ENCODE data around the gene CREG1. TPM values are rescaled to one million over a fixed set of nuclear protein-coding genes. Genes with fewer than 3 reads are reported as not detected.

The CREG1 gene
- total RNA-seq, 2 experiments from 2014 or later = 13.5 to 14.6 TPM

DNA sequence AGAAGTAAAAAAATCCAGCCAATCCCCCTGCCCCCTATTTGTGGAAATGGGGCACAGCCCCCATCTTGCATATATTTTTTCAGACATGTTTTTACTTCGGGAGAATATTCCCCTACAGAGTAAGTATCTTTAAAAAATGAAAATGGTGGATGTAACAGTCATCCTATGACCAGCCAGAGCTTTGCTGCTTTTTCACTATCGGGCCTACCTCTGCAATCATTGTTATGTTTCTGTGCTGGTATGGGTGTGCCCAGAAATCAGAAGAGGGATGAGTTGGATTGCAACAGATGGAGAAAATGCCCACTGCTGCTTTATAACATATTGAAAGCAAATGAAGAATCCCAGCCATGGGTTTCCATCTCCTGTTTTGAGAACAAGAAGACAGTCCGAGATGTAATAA lies 38.1 kb downstream of the CREG1 start:
- CTCF ChIA-PET = interaction anchor here (0.9 to 6.7 kb wide), 8 partner anchors 8 to 74 kb away, joined by 3 to 70 read pairs (median 13); no protein-coding TSS in a partner anchor
- H3K27me3 Mint-ChIP-seq = no peaks in the 10 kb centered on the region
- intact Hi-C loops (cut with micrococcal nuclease) = loop anchor here (5.0 kb wide), 2 partner anchors 33 to 248 kb away; no protein-coding TSS in a partner anchor
- H3K4me3 Mint-ChIP-seq = peak overlapping the region; percentile 88
- peaks cover 53% of the 10 kb centered on the region for H3K4me1 Mint-ChIP-seq (ENCODE audit: low read depth)
- no peaks in the 10 kb centered on the region for H3K9me3 Mint-ChIP-seq
- POLR2A ChIA-PET = interaction anchor here (0.7 to 5.8 kb wide), 12 partner anchors 10 to 71 kb away, joined by 3 to 115 read pairs (median 5); partner anchors contain the start of gene CREG1
- DNase-seq = no peak
- peak overlapping the region; percentile 98 for H3K27ac Mint-ChIP-seq
- peaks cover 47% of the 10 kb centered on the region for H3K36me3 Mint-ChIP-seq

DNA sequence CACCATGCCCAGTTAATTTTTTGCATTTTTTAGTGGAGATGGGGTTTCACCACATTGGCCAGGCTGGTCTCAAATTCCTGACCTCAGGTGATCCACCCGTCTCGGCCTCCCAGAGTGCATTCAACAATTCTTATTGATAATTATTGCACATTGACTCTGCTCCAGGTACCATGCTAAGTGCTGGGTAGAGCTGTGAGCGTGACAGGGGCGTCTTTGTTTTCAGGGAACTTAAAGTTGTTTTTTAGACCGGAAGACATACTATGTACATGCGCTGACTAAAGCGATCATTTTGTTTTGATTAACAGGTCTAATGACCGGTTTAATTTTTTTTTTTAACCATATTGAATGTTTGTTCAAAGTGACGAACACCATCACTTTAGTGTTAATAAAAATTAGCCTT lies 39.3 kb downstream of the CREG1 start:
- H3K36me3 Mint-ChIP-seq = peaks cover 54% of the 10 kb centered on the region
- ChIA-PET POLR2A (interaction anchor here (3.0 to 5.8 kb wide), 4 partner anchors 14 to 67 kb away, joined by 14 to 115 read pairs (median 56); no protein-coding TSS in a partner anchor), CTCF (interaction anchor here (1.1 to 6.7 kb wide), 5 partner anchors 13 to 67 kb away, joined by 3 to 70 read pairs (median 59); no protein-coding TSS in a partner anchor)
- peaks cover 58% of the 10 kb centered on the region for H3K4me1 Mint-ChIP-seq (ENCODE audit: low read depth)
- peak overlapping the region; percentile 86 for H3K27ac Mint-ChIP-seq
- no peaks in the 10 kb centered on the region for H3K9me3 Mint-ChIP-seq
- DNase-seq = no peak
- peak overlapping the region; percentile 88 for H3K4me3 Mint-ChIP-seq
- intact Hi-C loops (cut with micrococcal nuclease) = no loop called here
- H3K27me3 Mint-ChIP-seq = no peaks in the 10 kb centered on the region

- H3K9me3 Mint-ChIP-seq = no peaks in the 10 kb centered on the region
- peak overlapping the region; percentile 76 for H3K27ac Mint-ChIP-seq
- peak overlapping the region; percentile 73 for H3K4me3 Mint-ChIP-seq
- POLR2A ChIA-PET = interaction anchor here (0.7 to 1.0 kb wide), 2 partner anchors 12 to 64 kb away, joined by 3 to 4 read pairs; no protein-coding TSS in a partner anchor
- intact Hi-C loops (cut with micrococcal nuclease) = loop anchor here (1.0 kb wide), 1 partner anchor 20 kb away; no protein-coding TSS in a partner anchor
- CTCF ChIA-PET = interaction anchor here (0.7 to 1.9 kb wide), 3 partner anchors 21 to 68 kb away, joined by 3 to 4 read pairs (median 3); no protein-coding TSS in a partner anchor
- H3K36me3 Mint-ChIP-seq = peaks cover 67% of the 10 kb centered on the region
- H3K4me1 Mint-ChIP-seq (ENCODE audit: low read depth) = peaks cover 73% of the 10 kb centered on the region
- no peaks in the 10 kb centered on the region for H3K27me3 Mint-ChIP-seq
- no peak for DNase-seq
These were observed 41.4 kb downstream of the CREG1 start for GRCh38 chr1:167512046-167512654.

DNA sequence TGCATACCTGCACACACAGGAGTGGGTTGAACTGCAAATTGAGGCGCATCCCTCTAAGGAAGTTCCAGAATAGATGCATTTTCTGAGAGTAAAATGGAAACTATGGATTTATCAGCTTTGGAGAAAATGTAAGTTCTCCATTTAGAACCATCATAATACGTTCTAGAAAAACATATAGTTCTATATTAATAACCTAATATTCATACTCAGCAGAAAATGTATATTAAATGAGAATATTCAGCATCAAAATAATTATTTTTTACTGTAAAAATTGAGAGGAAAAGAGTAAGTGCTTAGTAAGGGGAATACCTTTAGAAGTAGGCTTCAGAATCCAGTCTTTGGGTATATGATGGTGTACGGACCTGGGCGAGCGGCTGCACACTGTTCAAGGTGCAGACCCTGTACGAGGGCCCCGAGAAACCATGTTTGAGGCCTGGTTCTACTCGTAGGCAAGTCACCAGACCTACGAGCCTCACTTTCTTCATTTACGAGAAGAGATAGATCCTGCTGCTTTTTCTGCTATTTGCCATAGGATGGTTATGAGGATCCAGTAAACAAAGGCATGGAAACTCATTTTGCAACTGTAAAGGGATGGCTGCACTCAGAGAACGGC lies 42.1 kb downstream of the CREG1 start:
- H3K27ac Mint-ChIP-seq = no peak overlapping the region
- intact Hi-C loops (cut with micrococcal nuclease) = no loop called here
- peak overlapping the region; percentile 73 for H3K4me3 Mint-ChIP-seq
- CTCF ChIA-PET = interaction anchor here (1.2 to 1.9 kb wide), 3 partner anchors 22 to 64 kb away, joined by 3 to 4 read pairs (median 4); no protein-coding TSS in a partner anchor
- no peaks in the 10 kb centered on the region for H3K9me3 Mint-ChIP-seq
- peaks cover 61% of the 10 kb centered on the region for H3K36me3 Mint-ChIP-seq
- POLR2A ChIA-PET = interaction anchor here (0.7 to 1.0 kb wide), 2 partner anchors 11 to 64 kb away, joined by 3 to 4 read pairs; no protein-coding TSS in a partner anchor
- peaks cover 78% of the 10 kb centered on the region for H3K4me1 Mint-ChIP-seq (ENCODE audit: low read depth)
- DNase-seq = no peak
- H3K27me3 Mint-ChIP-seq = no peaks in the 10 kb centered on the region

- DNase-seq = no peak
- ChIA-PET CTCF (interaction anchor here (1.4 to 1.9 kb wide), 2 partner anchors 22 to 63 kb away, joined by 4 read pairs; no protein-coding TSS in a partner anchor), POLR2A (interaction anchor here (0.7 to 1.4 kb wide), 2 partner anchors 10 to 17 kb away, joined by 3 to 4 read pairs; no protein-coding TSS in a partner anchor)
- intact Hi-C loops (cut with micrococcal nuclease) = loop anchor here (1.0 kb wide), 1 partner anchor 9 kb away; no protein-coding TSS in a partner anchor
- no peaks in the 10 kb centered on the region for H3K9me3 Mint-ChIP-seq
- no peaks in the 10 kb centered on the region for H3K27me3 Mint-ChIP-seq
- peaks cover 56% of the 10 kb centered on the region for H3K36me3 Mint-ChIP-seq
- H3K4me3 Mint-ChIP-seq = peak overlapping the region; percentile 45
- no peak overlapping the region for H3K27ac Mint-ChIP-seq
- H3K4me1 Mint-ChIP-seq (ENCODE audit: low read depth) = peaks cover 77% of the 10 kb centered on the region
These were observed 42.7 kb downstream of the CREG1 start for GRCh38 chr1:167510881-167511280.

DNA sequence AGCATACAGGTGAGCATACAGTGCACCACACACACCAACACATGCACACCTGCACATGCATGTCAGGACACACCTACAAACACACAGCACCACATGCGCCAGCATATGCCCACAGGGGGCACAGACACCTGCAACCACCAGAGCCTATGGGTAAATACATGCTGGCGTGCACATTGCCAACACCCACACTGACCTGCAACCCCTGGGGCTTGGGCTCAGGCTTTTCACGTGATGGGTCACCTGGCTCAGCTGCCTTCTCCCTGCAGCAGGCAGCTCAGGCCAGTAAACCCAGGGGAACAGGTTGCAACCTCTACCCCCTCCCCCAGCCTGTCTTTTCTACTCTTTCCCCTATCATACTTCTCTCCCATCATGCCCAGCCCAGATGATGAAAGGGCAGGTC lies 43.3 kb downstream of the CREG1 start:
- Mint-ChIP-seq H3K9me3 (no peaks in the 10 kb centered on the region), H3K27me3 (no peaks in the 10 kb centered on the region), H3K4me3 (peak overlapping the region; percentile 8), H3K36me3 (peaks cover 50% of the 10 kb centered on the region), H3K27ac (peak overlapping the region; percentile 23), H3K4me1 (ENCODE audit: low read depth) (peaks cover 79% of the 10 kb centered on the region)
- intact Hi-C loops (cut with micrococcal nuclease) = loop anchor here (1.0 kb wide), 1 partner anchor 8 kb away; no protein-coding TSS in a partner anchor
- ChIA-PET POLR2A (interaction anchor here (0.7 to 1.4 kb wide), 2 partner anchors 9 to 16 kb away, joined by 3 to 4 read pairs; no protein-coding TSS in a partner anchor), CTCF (interaction anchor here (0.9 to 1.4 kb wide), 2 partner anchors 24 to 63 kb away, joined by 3 to 4 read pairs; no protein-coding TSS in a partner anchor)
- no peak for DNase-seq

DNA sequence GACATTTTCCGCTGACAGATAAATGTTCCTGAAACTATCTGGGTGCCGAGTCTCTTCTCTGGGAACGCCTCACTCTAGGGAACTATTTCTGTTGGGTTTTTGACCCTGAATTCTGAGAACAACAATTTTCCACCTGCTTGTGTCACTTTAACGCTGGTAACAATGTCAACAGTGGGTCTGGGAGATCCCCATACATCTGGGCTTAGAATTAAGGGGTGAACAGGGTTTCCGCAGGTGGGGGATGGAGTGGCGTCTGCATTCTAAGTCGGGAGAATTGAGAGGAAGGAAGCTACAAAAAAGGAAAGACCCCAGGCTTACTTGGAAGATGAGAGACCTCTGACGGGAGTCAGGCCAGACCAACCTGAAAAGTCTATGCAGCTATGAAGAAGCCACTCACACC lies 44.0 kb downstream of the CREG1 start:
- H3K36me3 Mint-ChIP-seq = peaks cover 46% of the 10 kb centered on the region

DNA sequence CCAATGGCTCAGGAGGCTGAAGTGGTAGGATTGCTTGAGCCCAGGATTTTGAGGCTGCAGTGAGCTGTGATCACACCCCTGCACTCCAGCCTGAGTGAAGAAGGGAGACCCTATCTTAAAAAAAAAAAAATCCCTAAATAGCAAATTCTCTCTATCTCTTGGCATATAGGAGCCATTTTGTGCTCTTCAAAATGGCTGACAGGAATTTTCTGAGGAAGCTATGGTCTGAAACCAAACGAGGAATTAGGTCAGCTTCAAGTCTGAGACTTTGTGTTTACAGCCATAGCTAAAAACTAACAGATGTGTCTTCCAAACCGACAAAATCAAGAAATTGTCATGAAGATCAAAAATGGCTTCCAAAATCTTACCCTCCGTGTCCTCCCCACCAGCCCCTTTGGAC lies 45.8 kb downstream of the CREG1 start:
- intact Hi-C loops (cut with micrococcal nuclease) = no loop called here
- Mint-ChIP-seq H3K36me3 (peaks cover 48% of the 10 kb centered on the region), H3K4me3 (no peak overlapping the region)

More for the DNA sequence above, 44.0 kb downstream of the CREG1 start:
- Mint-ChIP-seq H3K27me3 (no peaks in the 10 kb centered on the region), H3K9me3 (no peaks in the 10 kb centered on the region), H3K4me3 (peak overlapping the region; percentile 8), H3K27ac (peak overlapping the region; percentile 23), H3K4me1 (ENCODE audit: low read depth) (peaks cover 84% of the 10 kb centered on the region)
- ChIA-PET CTCF (interaction anchor here (0.9 kb wide), 1 partner anchor 25 kb away, joined by 3 read pairs; no protein-coding TSS in a partner anchor), POLR2A (interaction anchor here (1.4 kb wide), 1 partner anchor 15 kb away, joined by 3 read pairs; no protein-coding TSS in a partner anchor)
- DNase-seq = no peak
- intact Hi-C loops (cut with micrococcal nuclease) = no loop called here

DNA sequence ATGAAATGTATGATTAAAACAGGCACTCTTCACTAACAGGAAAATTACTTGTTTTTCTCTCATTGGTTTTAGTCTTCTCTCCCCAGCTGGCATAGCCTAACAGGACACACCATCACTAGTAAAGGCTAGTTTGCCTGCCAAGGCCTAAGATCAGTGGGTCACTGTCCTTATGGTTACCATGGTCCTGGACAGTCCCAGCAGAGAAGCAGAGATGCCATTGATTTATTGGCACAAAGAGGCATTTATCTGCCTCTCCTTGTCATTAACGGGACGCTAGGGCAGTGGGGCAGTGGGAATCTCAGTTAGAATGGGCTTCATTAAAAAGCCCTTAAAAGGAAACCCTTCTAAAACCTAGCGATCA lies 49.1 kb downstream of the CREG1 start:
- H3K27me3 Mint-ChIP-seq = no peaks in the 10 kb centered on the region
- intact Hi-C loops (cut with micrococcal nuclease) = loop anchor here (5.0 kb wide), 1 partner anchor 282 kb away; the partner anchor contains the start of gene POU2F1
- H3K4me3 Mint-ChIP-seq = no peak overlapping the region
- H3K36me3 Mint-ChIP-seq = peaks cover 29% of the 10 kb centered on the region
- H3K9me3 Mint-ChIP-seq = no peaks in the 10 kb centered on the region
- H3K27ac Mint-ChIP-seq = peak overlapping the region; percentile 16
- ChIA-PET POLR2A (interaction anchor here (2.5 kb wide), 1 partner anchor 12 kb away, joined by 8 read pairs; no protein-coding TSS in a partner anchor), CTCF (interaction anchor here (2.0 kb wide), 1 partner anchor 29 kb away, joined by 5 read pairs; no protein-coding TSS in a partner anchor)
- no peak for DNase-seq
- H3K4me1 Mint-ChIP-seq (ENCODE audit: low read depth) = peaks cover 93% of the 10 kb centered on the region

More for the DNA sequence above, 45.8 kb downstream of the CREG1 start:
- POLR2A ChIA-PET = interaction anchor here (0.9 to 1.5 kb wide), 2 partner anchors 10 to 20 kb away, joined by 3 to 16 read pairs; partner anchors contain the start of gene CD247
- Mint-ChIP-seq H3K9me3 (no peaks in the 10 kb centered on the region), H3K27me3 (no peaks in the 10 kb centered on the region), H3K4me1 (ENCODE audit: low read depth) (peaks cover 91% of the 10 kb centered on the region), H3K27ac (no peak overlapping the region)
- no peak for DNase-seq
- CTCF ChIA-PET = interaction anchor here (0.8 to 1.4 kb wide), 6 partner anchors 8 to 57 kb away, joined by 3 to 6 read pairs (median 4); partner anchors contain the start of gene CD247

GRCh38 chr1:167503626-167504466 lies 49.7 kb downstream of the CREG1 start:
- no peaks in the 10 kb centered on the region for H3K27me3 Mint-ChIP-seq
- H3K9me3 Mint-ChIP-seq = no peaks in the 10 kb centered on the region
- ChIA-PET POLR2A (interaction anchor here (1.2 to 2.5 kb wide), 2 partner anchors 13 to 49 kb away, joined by 4 to 8 read pairs; no protein-coding TSS in a partner anchor), CTCF (interaction anchor here (4.8 kb wide), 1 partner anchor 12 kb away, joined by 60 read pairs; the partner anchor contains the start of gene CD247)
- H3K4me3 Mint-ChIP-seq = no peak overlapping the region
- peak overlapping the region; percentile 16 for H3K27ac Mint-ChIP-seq
- DNase-seq = no peak
- peaks cover 25% of the 10 kb centered on the region for H3K36me3 Mint-ChIP-seq
- intact Hi-C loops (cut with micrococcal nuclease) = loop anchor here (5.0 kb wide), 1 partner anchor 282 kb away; the partner anchor contains the start of gene POU2F1
- peaks cover 95% of the 10 kb centered on the region for H3K4me1 Mint-ChIP-seq (ENCODE audit: low read depth)

Measured in activated CD4-positive, alpha-beta memory T cell treated with anti-CD3 and anti-CD28 coated beads for 36 hours (primary cell).